Dendritic cell treated with granulocyte-macrophage colony-stimulating factor and Interleukin-4, amounts not matched to agents 40 ng/mL and 50 ng/mL, for 4 days (primary cell): ENCODE results near the gene VEZT.
A peak's percentile ranks its signal among the peaks of the same experiment; 100 is the strongest.

ENCODE experiments used
- H3K27ac Mint-ChIP-seq: one replicate; pipeline ENCODE4 v1.8.0; 2022; ENCODE audit warnings: mild to moderate bottlenecking, mixed read lengths
- H3K27me3 Mint-ChIP-seq: one replicate; pipeline ENCODE4 v1.8.0; 2022; ENCODE audit warnings: mild to moderate bottlenecking, mixed read lengths
- H3K36me3 Mint-ChIP-seq: one replicate; pipeline ENCODE4 v1.8.0; 2022; ENCODE audit warnings: low read depth, mixed read lengths
- H3K4me1 Mint-ChIP-seq: one replicate; pipeline ENCODE4 v1.8.0; 2022; ENCODE audit warnings: low read depth, mixed read lengths
- H3K4me3 Mint-ChIP-seq: one replicate; pipeline ENCODE4 v1.8.0; 2022; ENCODE audit warnings: mild to moderate bottlenecking, moderate library complexity, mixed read lengths
- H3K9me3 Mint-ChIP-seq: one replicate; pipeline ENCODE4 v1.8.0; 2022; ENCODE audit warnings: mixed read lengths
- intact Hi-C: fragments of 100-400 bp; cut with micrococcal nuclease; formaldehyde crosslinking; loops from one replicate; pipeline ENCODE4 v1.15.0; 2022

VEZT gene

DNA sequence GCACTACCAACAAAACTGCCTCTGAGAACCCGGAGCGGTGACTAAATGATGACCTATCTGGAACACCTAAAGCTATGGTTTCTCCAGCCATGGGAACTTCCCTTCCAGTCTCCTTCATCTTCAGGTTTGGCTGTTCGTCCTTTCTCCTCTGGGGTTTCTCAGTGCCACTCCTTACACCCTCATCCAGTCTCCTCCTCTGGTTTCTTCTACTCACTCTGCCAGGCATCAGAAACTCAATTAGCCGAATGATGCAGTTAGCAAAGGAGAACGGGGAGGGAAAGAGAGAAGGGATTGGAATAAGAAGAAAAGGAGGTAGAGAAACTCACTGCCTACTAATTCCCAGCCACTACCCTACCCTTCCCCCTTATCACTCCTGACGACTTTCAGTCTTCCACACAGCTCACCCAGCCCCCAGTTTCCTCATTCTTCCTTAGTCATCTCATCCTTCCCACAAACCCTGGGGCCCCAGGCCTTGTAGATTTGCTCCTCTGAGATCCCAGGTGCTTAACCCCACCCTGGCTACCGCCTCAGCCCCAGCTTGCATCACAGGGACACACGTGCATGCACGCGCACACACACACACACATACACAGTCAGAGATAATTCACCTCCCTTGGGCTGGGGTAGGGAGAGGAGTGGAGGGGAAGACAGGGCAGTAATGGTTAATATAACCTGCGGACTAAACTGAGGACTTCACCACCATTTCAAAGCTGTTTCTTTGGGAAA lies 13.3 kb upstream of the VEZT start:
- Mint-ChIP-seq H3K27ac (peak overlapping the region; percentile 72), H3K4me1 (peaks cover 62% of the 10 kb centered on the region), H3K36me3 (peaks cover 11% of the 10 kb centered on the region), H3K4me3 (peak overlapping the region; percentile 51), H3K27me3 (no peaks in the 10 kb centered on the region), H3K9me3 (peaks cover 8% of the 10 kb centered on the region)
- intact Hi-C loops, result loop anchor here (10.0 kb wide), 1 partner anchor 1700 kb away; the partner anchor contains the start of gene NEDD1

DNA sequence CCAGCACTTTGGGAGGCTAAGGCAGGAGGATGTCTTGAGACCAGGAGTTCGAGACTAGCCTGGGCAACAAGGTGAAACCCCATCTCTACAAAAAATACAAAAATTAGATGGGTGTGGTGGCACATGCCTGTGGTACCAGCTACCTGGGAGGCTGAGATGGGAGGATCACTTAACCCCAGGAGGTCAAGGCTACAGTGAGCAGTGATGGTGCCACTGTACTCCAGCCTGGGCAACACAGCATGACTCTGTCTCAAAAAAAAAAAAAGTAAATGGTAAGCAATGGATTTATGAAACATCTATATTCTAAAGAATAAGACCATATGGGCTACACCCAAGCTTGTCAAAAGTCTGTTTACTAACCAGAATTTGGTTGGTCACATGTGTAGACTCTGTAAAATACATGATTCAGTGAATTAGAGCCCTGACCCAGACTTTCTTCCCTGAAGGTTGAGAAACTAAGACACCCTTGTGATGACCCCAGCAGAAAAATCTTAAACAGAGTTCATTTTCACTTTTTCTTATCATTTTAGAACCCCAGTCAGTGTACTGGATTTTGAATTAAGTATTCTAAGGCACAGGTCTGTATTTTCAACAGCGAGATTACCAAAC lies 12.5 kb upstream of the VEZT start:
- Mint-ChIP-seq H3K27ac (peak overlapping the region; percentile 72), H3K4me3 (no peak overlapping the region), H3K9me3 (peaks cover 8% of the 10 kb centered on the region), H3K27me3 (no peaks in the 10 kb centered on the region), H3K4me1 (peaks cover 63% of the 10 kb centered on the region), H3K36me3 (peaks cover 15% of the 10 kb centered on the region)
- intact Hi-C loops, result loop anchor here (10.0 kb wide), 1 partner anchor 1700 kb away; the partner anchor contains the start of gene NEDD1

DNA sequence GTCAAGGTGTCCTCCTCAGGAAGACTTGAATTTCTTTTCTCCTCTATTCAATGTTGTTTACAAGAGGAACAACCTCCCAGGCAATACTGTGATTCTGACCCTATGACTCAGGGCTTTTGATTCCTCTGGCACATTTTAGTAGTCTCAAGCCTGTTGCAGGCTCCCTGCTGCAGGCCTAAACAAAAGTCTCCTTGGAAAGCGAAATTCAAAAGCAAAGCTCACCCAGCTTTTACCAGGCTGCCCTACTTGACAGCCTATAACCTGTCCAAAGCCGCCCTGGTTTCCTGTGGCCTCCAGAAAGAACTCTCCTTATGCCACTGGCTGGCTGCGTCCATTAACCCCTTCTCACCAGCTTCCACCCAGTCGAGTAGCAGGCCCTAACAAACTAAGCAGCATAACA lies 11.9 kb upstream of the VEZT start:
- peaks cover 63% of the 10 kb centered on the region for H3K4me1 Mint-ChIP-seq
- peak overlapping the region; percentile 72 for H3K27ac Mint-ChIP-seq
- H3K4me3 Mint-ChIP-seq, result peak overlapping the region; percentile 13
- H3K36me3 Mint-ChIP-seq, result peaks cover 20% of the 10 kb centered on the region
- intact Hi-C loops, result loop anchor here (10.0 kb wide), 1 partner anchor 1699 kb away; the partner anchor contains the start of gene NEDD1
- peaks cover 8% of the 10 kb centered on the region for H3K9me3 Mint-ChIP-seq
- H3K27me3 Mint-ChIP-seq, result no peaks in the 10 kb centered on the region

DNA sequence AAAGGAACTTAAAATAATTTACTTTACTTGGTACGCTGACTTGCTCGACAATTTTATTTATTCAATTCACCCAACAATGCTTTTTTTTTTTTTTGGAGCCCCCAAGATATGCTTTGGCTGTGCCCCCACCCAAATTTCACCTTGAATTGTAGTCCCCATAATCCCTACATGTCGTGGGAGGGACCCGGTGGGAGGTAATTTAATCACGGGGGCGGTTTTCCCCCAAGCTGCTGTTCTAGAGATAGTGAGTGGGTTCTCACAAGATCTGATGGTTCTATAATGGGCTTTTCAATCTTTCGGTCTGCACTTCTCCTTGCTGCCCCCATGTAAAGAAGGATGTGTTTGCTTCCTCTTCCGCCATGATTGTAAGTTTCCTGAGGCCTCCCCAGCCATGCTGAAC lies 10.7 kb upstream of the VEZT start:
- H3K36me3 Mint-ChIP-seq, result peaks cover 22% of the 10 kb centered on the region
- intact Hi-C loops, result loop anchor here (10.0 kb wide), 1 partner anchor 1698 kb away; the partner anchor contains the start of gene NEDD1
- H3K27ac Mint-ChIP-seq, result peak overlapping the region; percentile 72

DNA sequence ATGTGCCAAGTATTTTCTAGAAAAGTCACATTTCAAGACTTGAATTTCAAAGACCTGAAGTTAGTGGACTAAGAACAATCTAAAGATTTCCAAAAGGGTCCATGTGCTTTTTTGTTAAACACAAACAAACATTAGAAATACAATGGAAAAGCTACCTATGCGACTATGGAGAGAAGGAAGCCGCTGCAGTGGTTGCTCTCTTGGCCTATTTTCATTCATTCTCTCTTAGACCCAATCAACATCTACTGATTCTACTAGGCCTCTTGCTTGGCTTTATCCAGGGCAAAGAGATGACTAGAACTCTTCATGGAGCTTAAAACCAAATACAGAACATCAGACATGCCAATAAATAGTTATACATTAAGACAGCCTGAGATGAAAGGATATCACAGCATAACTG lies 10.2 kb upstream of the VEZT start:
- peak overlapping the region; percentile 72 for H3K27ac Mint-ChIP-seq
- H3K4me1 Mint-ChIP-seq, result peaks cover 57% of the 10 kb centered on the region
- peaks cover 22% of the 10 kb centered on the region for H3K36me3 Mint-ChIP-seq
- H3K4me3 Mint-ChIP-seq, result no peak overlapping the region
- H3K27me3 Mint-ChIP-seq, result no peaks in the 10 kb centered on the region
- peaks cover 8% of the 10 kb centered on the region for H3K9me3 Mint-ChIP-seq
- intact Hi-C loops, result loop anchor here (10.0 kb wide), 1 partner anchor 1697 kb away; the partner anchor contains the start of gene NEDD1

More for the DNA sequence above, 10.7 kb upstream of the VEZT start:
- H3K4me3 Mint-ChIP-seq, result no peak overlapping the region
- peaks cover 8% of the 10 kb centered on the region for H3K9me3 Mint-ChIP-seq
- H3K27me3 Mint-ChIP-seq, result no peaks in the 10 kb centered on the region
- H3K4me1 Mint-ChIP-seq, result peaks cover 57% of the 10 kb centered on the region

DNA sequence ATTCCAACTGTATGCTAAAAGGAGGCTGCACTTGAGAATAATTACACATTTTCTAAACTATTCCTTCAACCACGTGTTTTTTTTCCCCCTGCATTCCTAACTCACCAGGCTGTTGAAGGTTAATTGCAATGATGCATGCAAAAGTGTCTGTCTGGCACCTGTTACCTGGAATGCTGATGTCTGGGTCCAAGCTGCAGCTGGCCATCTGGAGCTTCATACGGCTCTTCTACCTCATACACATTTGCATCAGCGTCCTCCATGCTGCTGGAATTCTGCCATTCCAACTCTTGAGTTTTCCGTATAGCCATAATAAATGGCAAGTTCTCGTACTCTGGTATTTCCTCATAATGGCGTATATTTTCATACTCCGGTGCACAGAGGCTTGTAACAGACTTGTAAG lies 8.9 kb upstream of the VEZT start:
- intact Hi-C loops, result loop anchor here (10.0 kb wide), 1 partner anchor 1696 kb away; the partner anchor contains the start of gene NEDD1
- Mint-ChIP-seq H3K4me1 (peaks cover 53% of the 10 kb centered on the region), H3K9me3 (peaks cover 8% of the 10 kb centered on the region), H3K4me3 (no peak overlapping the region), H3K27me3 (no peaks in the 10 kb centered on the region), H3K36me3 (peaks cover 22% of the 10 kb centered on the region), H3K27ac (no peak overlapping the region)

DNA sequence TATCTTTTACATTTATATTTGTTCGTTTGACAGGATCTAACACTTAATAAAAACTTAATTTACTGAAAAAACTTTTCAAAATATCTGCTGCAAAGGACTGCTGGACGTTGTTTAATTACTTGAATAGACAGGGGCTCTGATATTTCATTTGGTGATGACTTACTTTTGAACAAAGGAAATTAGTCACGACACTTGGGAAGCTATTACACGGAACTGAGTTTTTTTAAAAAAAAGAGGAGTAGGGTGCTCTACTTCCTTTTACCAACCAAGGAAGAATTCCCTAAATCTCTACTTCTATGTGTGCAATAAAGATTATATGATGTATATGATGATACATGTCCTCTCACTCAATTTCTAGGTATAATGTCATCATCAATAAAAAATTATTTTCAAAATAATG lies 5.0 kb upstream of the VEZT start:
- peaks cover 1% of the 10 kb centered on the region for H3K9me3 Mint-ChIP-seq
- no peak overlapping the region for H3K27ac Mint-ChIP-seq
- H3K36me3 Mint-ChIP-seq, result peaks cover 25% of the 10 kb centered on the region
- no peaks in the 10 kb centered on the region for H3K27me3 Mint-ChIP-seq
- H3K4me1 Mint-ChIP-seq, result peaks cover 35% of the 10 kb centered on the region
- intact Hi-C loops, result no loop called here
- no peak overlapping the region for H3K4me3 Mint-ChIP-seq

DNA sequence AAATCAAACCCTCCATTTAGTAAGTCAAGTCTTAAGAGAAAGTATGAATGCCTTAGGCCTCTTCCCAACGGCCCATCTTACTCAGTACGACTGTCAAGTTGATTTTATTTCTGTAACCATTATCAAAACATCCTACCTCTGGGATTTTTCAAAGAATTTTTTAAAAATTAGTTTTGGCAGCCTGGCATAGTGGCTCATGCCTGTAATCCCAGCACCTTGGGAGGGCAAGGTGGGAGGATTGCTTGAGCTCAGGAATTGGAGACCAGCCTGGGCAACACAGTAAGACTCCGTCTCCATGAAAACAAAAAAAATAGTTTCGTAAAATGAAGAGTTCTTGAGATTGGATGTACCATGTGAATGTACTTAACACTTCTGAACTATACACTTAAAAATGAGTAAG lies 4.5 kb upstream of the VEZT start:
- Mint-ChIP-seq H3K9me3 (no peaks in the 10 kb centered on the region), H3K4me1 (peaks cover 31% of the 10 kb centered on the region), H3K27ac (no peak overlapping the region), H3K27me3 (no peaks in the 10 kb centered on the region), H3K4me3 (no peak overlapping the region), H3K36me3 (peaks cover 26% of the 10 kb centered on the region)
- intact Hi-C loops, result no loop called here

DNA sequence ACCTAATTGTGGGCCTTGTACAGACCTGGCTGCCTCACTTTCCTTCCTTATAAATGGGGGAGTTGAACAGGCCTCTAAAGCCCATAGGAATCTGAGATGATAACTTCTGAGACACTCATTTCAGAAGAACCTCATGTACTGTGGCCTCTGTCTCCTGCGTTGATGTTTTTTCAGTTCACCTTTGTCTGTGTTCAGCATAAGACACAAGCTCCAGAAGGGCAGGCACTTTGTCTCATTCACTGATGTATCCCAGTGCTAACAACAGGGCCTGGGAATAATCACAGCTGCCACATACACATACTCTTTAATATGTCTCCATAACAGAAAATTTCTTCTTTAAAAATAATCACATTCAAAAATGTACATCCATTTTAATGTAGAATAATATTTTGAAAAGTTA lies 3.7 kb upstream of the VEZT start:
- peaks cover 29% of the 10 kb centered on the region for H3K36me3 Mint-ChIP-seq
- H3K27ac Mint-ChIP-seq, result no peak overlapping the region
- peaks cover 34% of the 10 kb centered on the region for H3K4me1 Mint-ChIP-seq
- H3K9me3 Mint-ChIP-seq, result no peaks in the 10 kb centered on the region
- intact Hi-C loops, result no loop called here
- H3K27me3 Mint-ChIP-seq, result no peaks in the 10 kb centered on the region
- no peak overlapping the region for H3K4me3 Mint-ChIP-seq

DNA sequence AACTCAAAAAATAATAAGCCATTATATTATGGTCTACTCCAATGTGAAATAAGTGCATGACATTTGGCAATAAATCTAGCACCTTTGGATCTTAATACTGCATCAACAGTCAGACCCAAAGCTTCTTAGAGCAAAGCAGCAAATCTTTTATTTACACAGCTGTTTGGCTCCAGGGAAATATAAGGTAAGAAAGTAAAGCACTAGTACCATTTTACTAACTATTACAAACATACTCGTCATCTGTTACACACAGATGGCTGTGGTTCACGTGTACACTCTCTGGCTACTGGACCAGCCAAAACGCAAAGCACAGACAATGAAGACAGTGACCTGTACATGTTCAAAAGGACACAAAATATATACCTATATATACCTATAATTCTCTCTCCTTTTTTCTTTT lies 3.1 kb upstream of the VEZT start:
- no peak overlapping the region for H3K4me3 Mint-ChIP-seq
- peaks cover 29% of the 10 kb centered on the region for H3K36me3 Mint-ChIP-seq
- no peaks in the 10 kb centered on the region for H3K27me3 Mint-ChIP-seq
- intact Hi-C loops, result no loop called here
- H3K27ac Mint-ChIP-seq, result peak overlapping the region; percentile 34
- peaks cover 32% of the 10 kb centered on the region for H3K4me1 Mint-ChIP-seq
- H3K9me3 Mint-ChIP-seq, result no peaks in the 10 kb centered on the region

DNA sequence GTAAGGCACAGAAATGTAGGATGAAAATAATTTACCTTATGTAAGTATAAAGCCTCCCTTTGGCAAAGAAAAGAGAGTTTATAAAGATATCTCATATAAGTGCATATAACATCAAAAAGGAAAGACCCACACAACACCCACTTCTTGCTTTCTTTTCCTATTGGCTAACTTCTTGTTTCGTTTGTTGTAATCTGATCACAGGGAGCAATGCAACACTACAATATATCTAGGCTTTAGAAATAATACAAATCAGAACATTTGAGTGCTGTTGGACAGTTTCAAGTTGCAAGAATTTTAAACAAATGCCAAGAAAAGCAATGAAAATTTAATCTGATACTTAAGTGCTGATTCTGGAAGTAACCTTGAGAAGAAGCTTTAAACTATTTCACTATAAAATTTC lies 1.7 kb upstream of the VEZT start:
- H3K36me3 Mint-ChIP-seq, result peaks cover 24% of the 10 kb centered on the region
- peak overlapping the region; percentile 87 for H3K4me3 Mint-ChIP-seq
- intact Hi-C loops, result loop anchor here (5.0 kb wide), 1 partner anchor 144 kb away; the partner anchor contains the start of gene NR2C1
- H3K27me3 Mint-ChIP-seq, result no peaks in the 10 kb centered on the region
- H3K4me1 Mint-ChIP-seq, result peaks cover 40% of the 10 kb centered on the region
- no peaks in the 10 kb centered on the region for H3K9me3 Mint-ChIP-seq
- H3K27ac Mint-ChIP-seq, result peak overlapping the region; percentile 89

DNA sequence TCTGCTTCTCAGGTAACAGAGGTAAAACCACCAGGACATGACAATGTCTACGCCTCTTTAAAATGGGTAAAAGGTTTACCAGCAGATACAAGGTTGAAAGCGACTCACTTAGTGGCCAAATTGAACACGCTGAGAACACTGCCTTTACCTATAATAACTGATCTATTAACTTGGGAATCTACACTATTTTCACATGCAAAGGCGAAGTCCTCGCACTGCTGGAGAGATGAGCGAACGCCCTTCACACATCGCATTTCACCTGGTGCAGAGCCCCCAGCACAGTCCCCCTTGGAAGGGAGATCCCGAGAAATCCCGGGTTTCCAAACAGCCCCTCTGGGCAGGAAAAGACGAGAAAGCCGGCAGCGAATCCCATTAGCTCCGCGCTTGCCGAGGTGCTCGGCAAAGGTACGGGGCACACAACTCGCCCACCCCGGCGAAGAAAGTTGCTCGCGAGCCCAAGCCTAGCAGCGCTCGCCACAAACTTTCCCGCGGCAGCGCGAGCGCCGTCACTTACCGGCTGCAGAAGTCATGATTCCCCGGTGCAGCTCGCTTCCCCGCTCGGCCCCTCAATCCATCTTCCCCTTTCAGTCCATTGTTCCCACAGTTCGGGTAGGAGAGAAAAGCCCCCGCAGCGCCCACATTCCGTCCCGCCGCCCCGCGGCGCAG lies 763 bp upstream of the VEZT start:
- no peaks in the 10 kb centered on the region for H3K27me3 Mint-ChIP-seq
- peak overlapping the region; percentile 87 for H3K4me3 Mint-ChIP-seq
- H3K27ac Mint-ChIP-seq, result peak overlapping the region; percentile 89
- intact Hi-C loops, result loop anchor here (1.0 to 5.0 kb wide), 3 partner anchors 85 to 145 kb away; partner anchors contain the start of gene NR2C1
- H3K9me3 Mint-ChIP-seq, result no peaks in the 10 kb centered on the region
- H3K4me1 Mint-ChIP-seq, result peaks cover 40% of the 10 kb centered on the region
- H3K36me3 Mint-ChIP-seq, result peaks cover 24% of the 10 kb centered on the region

DNA sequence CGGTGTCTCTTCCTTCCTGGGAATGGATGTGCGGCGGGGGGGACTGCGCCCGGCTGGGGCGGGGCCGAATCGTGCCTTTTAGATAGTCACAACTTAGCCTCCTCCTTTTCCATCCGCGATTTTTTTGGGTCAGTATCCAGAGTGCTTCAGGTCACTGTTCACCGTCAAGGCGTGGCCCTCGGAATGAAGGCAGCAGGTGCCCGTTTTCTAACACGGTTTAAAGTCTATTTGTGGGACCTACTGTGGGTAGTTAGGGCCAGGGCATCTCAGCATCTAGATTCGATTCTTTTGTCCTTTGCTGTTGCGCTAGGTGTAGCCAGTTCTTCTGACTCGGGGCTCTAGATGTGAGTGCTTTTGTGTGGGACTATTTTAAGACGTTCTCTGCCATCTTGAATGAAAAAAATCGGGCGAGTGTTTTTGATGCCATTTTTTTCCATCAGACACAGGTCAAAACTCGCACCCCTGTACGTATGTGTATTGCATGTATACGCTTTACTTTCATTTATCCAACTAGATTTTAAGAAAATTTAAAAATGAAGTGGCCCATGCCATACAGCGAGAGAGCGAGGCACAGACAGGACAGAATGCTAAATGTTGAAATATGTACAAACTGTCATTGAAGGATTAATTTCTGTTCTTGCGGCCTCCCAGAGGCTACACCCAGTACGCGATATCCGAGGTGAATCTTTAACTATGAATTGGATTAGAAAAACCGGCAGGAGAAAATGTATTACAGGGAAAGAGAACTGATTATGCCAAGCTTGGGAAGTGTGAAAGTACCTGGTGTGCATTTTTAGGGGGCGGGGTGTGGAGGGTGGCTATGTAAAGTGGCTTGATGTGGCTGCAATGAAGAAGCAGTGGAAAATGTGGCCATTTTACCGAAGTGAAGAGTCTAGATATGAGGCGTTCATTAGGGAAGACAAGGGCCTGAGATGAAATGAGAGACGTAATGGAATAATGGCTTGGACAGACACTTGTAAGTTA lies 835 bp downstream of the VEZT start:
- peak overlapping the region; percentile 89 for H3K27ac Mint-ChIP-seq
- intact Hi-C loops, result loop anchor here (2.0 to 5.0 kb wide), 2 partner anchors 146 to 256 kb away; partner anchors contain the start of genes METAP2 and NR2C1
- H3K27me3 Mint-ChIP-seq, result no peaks in the 10 kb centered on the region
- H3K36me3 Mint-ChIP-seq, result peaks cover 24% of the 10 kb centered on the region
- H3K4me3 Mint-ChIP-seq, result peak overlapping the region; percentile 87
- H3K4me1 Mint-ChIP-seq, result peaks cover 36% of the 10 kb centered on the region
- no peaks in the 10 kb centered on the region for H3K9me3 Mint-ChIP-seq
